ENCODE measurements around the gene PDE10A. TPM values are rescaled to one million over a fixed set of nuclear protein-coding genes. Genes with fewer than 3 reads are reported as not detected.
"Not testable (repeated sequence)": the region's sequence is repeated elsewhere in the genome, so short reads cannot be mapped to it uniquely, and the experiment has no call there.

The PDE10A gene
- polyA plus RNA-seq, 3 donors: not detected

DNA sequence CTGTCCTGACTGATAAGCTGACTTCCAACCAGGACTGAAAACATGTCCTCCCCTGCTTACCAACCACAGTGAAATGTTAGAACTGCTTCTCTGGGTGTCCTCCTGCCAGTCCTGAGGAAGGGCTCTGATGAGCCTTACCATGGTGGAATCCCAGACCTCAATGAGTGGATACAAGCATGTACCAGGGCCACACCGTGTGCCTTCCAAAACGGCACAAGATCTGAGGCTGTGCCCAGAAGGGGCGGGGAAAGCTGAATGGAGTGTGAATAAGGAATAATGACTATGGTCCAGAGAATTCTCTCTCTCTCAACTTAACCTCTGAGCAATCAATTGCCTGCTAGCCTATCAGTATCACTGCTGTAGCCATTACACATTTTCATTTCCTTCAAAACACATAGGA lies 51.7 kb downstream of the PDE10A start:
- Histone ChIP-seq H3K9me3 (replicated peaks in 1 of 2; ENCODE audit: control insufficient read depth in 1 of 2, insufficient read depth in 1 of 2, low read length in 2 of 2) (peaks cover 0 to 2% of the 10 kb centered on the region in 2 donors), H3K27ac (ENCODE audit: low read depth in 1 of 2, low read length in 2 of 2) (no peak overlapping the region), H3K79me2 (ENCODE audit: insufficient read depth, low read length) (no peaks in the 10 kb centered on the region), H3K4me3 (replicated peaks in 1 of 3; ENCODE audit: low read depth in 2 of 3, low read length in 3 of 3) (no peak overlapping the region), H3K4me2 (replicated peaks; ENCODE audit: extremely low read depth, low read length, poor library complexity, severe bottlenecking) (no peak overlapping the region), H2AFZ (ENCODE audit: insufficient read depth, low read depth, low read length, poor library complexity, severe bottlenecking) (no peak overlapping the region), H4K20me1 (ENCODE audit: insufficient read depth, low read length) (no peaks in the 10 kb centered on the region), H3K36me3 (replicated peaks in 1 of 2; ENCODE audit: control insufficient read depth in 1 of 2, insufficient read depth in 2 of 2, low read length in 2 of 2) (no peaks in the 10 kb centered on the region), H3K27me3 (ENCODE audit: control insufficient read depth in 2 of 2, insufficient read depth in 2 of 2, low read length in 2 of 2) (no peaks in the 10 kb centered on the region), H3K4me1 (ENCODE audit: control insufficient read depth in 1 of 2, insufficient read depth in 2 of 2, low read length in 2 of 2) (no peaks in the 10 kb centered on the region), H3K9ac (ENCODE audit: insufficient read depth, low read length, poor library complexity, severe bottlenecking) (no peak overlapping the region)
- 100% methylated on average over 1 of the region's 3 CpGs for WGBS (ENCODE audit: insufficient coverage)
- no peaks in the 10 kb centered on the region for H3K36me3 Mint-ChIP-seq
- peaks cover 0 to 2% (median 0%) of the 10 kb centered on the region in 3 donors for H3K27me3 Mint-ChIP-seq (ENCODE audit: low read depth in 3 of 3)
- H3K4me1 Mint-ChIP-seq: no peaks in the 10 kb centered on the region
- no peak for DNase-seq
- H3K9me3 Mint-ChIP-seq: peaks cover 1 to 15% (median 5%) of the 10 kb centered on the region in 7 donors
- intact Hi-C loops (cut with micrococcal nuclease): no loop called here
- TF ChIP-seq, protein P1, sequence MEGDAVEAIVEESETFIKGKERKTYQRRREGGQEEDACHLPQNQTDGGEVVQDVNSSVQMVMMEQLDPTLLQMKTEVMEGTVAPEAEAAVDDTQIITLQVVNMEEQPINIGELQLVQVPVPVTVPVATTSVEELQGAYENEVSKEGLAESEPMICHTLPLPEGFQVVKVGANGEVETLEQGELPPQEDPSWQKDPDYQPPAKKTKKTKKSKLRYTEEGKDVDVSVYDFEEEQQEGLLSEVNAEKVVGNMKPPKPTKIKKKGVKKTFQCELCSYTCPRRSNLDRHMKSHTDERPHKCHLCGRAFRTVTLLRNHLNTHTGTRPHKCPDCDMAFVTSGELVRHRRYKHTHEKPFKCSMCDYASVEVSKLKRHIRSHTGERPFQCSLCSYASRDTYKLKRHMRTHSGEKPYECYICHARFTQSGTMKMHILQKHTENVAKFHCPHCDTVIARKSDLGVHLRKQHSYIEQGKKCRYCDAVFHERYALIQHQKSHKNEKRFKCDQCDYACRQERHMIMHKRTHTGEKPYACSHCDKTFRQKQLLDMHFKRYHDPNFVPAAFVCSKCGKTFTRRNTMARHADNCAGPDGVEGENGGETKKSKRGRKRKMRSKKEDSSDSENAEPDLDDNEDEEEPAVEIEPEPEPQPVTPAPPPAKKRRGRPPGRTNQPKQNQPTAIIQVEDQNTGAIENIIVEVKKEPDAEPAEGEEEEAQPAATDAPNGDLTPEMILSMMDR (IDR thresholded peaks at IDR 0.05): no peak
- no peak overlapping the region for H3K4me3 Mint-ChIP-seq
- no peak overlapping the region for H3K27ac Mint-ChIP-seq

DNA sequence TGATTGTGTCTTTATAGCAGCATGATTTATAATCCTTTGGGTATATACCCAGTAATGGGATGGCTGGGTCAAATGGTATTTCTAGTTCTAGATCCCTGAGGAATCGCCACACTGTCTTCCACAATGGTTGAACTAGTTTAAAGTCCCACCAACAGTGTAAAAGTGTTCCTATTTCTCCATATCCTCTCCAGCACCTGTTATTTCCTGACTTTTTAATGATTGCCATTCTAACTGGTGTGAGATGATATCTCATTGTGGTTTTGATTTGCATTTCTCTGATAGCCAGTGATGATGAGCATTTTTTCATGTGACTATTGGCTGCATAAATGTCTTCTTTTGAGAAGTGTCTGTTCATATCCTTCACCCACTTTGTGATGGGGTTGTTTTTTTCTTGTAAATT lies 54.5 kb downstream of the PDE10A start:
- H3K27ac Mint-ChIP-seq; H3K4me3 ChIP-seq (replicated peaks in 1 of 3; ENCODE audit: low read depth in 2 of 3, low read length in 3 of 3); H4K20me1 ChIP-seq (ENCODE audit: insufficient read depth, low read length); H3K27me3 ChIP-seq (ENCODE audit: control insufficient read depth in 2 of 2, insufficient read depth in 2 of 2, low read length in 2 of 2); intact Hi-C loops (cut with micrococcal nuclease); H3K79me2 ChIP-seq (ENCODE audit: insufficient read depth, low read length); H3K36me3 ChIP-seq (replicated peaks in 1 of 2; ENCODE audit: control insufficient read depth in 1 of 2, insufficient read depth in 2 of 2, low read length in 2 of 2); H3K4me1 Mint-ChIP-seq; H3K4me1 ChIP-seq (ENCODE audit: control insufficient read depth in 1 of 2, insufficient read depth in 2 of 2, low read length in 2 of 2); H3K4me3 Mint-ChIP-seq; DNase-seq; H3K9ac ChIP-seq (ENCODE audit: insufficient read depth, low read length, poor library complexity, severe bottlenecking); H2AFZ ChIP-seq (ENCODE audit: insufficient read depth, low read depth, low read length, poor library complexity, severe bottlenecking); H3K4me2 ChIP-seq (replicated peaks; ENCODE audit: extremely low read depth, low read length, poor library complexity, severe bottlenecking); H3K27ac ChIP-seq (ENCODE audit: low read depth in 1 of 2, low read length in 2 of 2); H3K36me3 Mint-ChIP-seq; H3K9me3 ChIP-seq (replicated peaks in 1 of 2; ENCODE audit: control insufficient read depth in 1 of 2, insufficient read depth in 1 of 2, low read length in 2 of 2); H3K27me3 Mint-ChIP-seq (ENCODE audit: low read depth in 3 of 3): not testable (repeated sequence)
- no CpG with 5 or more reads among the region's 1 CpG for WGBS (ENCODE audit: insufficient coverage)
- H3K9me3 Mint-ChIP-seq: peaks cover 0 to 15% (median 5%) of the 10 kb centered on the region in 7 donors

Measured in CD14-positive monocyte (primary cell).